ENCODE results near the gene KRTAP22-2.

DNA sequence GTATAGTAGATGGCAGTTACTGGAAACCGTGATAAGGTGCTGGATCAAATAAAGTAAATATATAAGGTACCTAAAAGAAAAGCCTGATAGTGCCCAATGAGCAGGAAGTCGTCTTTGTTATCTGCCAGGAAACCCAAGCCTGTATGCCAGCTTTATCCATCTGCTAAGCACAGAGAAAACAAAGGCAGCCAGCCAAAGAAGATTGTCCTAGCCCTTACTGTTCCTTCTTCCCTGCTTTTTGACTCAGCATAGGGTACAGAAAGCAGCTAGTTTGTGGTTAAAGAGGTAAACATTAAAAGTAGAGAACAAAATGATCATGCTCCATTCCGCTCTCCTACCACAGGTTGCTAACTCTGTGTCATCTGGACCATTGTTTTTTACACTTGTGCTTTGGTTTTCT lies 10.1 kb downstream of the KRTAP22-2 start:
- TF ChIP-seq, protein P1, sequence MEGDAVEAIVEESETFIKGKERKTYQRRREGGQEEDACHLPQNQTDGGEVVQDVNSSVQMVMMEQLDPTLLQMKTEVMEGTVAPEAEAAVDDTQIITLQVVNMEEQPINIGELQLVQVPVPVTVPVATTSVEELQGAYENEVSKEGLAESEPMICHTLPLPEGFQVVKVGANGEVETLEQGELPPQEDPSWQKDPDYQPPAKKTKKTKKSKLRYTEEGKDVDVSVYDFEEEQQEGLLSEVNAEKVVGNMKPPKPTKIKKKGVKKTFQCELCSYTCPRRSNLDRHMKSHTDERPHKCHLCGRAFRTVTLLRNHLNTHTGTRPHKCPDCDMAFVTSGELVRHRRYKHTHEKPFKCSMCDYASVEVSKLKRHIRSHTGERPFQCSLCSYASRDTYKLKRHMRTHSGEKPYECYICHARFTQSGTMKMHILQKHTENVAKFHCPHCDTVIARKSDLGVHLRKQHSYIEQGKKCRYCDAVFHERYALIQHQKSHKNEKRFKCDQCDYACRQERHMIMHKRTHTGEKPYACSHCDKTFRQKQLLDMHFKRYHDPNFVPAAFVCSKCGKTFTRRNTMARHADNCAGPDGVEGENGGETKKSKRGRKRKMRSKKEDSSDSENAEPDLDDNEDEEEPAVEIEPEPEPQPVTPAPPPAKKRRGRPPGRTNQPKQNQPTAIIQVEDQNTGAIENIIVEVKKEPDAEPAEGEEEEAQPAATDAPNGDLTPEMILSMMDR (IDR thresholded peaks at IDR 0.05): no peak
- TF ChIP-seq POLR2A (IDR thresholded peaks at IDR 0.05): no peak
